MM.1S (cell line): ENCODE data around the gene OR2T27.

Source experiments
- DNase-seq: peaks from one replicate; pipeline ENCODE4 v3.0.0-alpha.2; 2015
- H2AFZ ChIP-seq: fragments of 300-600 bp; sonication (generic); 2 replicates; pipeline ENCODE4 v1.6.0; 2016; ENCODE audit warnings: antibody characterized with exemption, low read length
- H3F3A ChIP-seq: fragments of 300-600 bp; sonication (generic); 2 replicates; pipeline ENCODE4 v1.6.1; 2016; ENCODE audit warnings: mild to moderate bottlenecking, antibody characterized with exemption, low read length, moderate library complexity, mixed read lengths; ENCODE audit not compliant: insufficient read depth
- H3K27ac ChIP-seq: fragments of 300-600 bp; sonication (generic); 2 replicates; pipeline ENCODE4 v1.5.1; 2016; ENCODE audit warnings: mild to moderate bottlenecking, low read length
- H3K27me3 ChIP-seq: fragments of 300-600 bp; sonication (generic); replicated peaks from 2 replicates; pipeline ENCODE4 v1.6.0; 2016; ENCODE audit warnings: low read length; ENCODE audit not compliant: insufficient read depth
- H3K36me3 ChIP-seq: fragments of 300-600 bp; sonication (generic); replicated peaks from 2 replicates; pipeline ENCODE4 v1.6.1; 2016; ENCODE audit warnings: mild to moderate bottlenecking, low read length, mixed read lengths; ENCODE audit not compliant: insufficient read depth
- H3K4me1 ChIP-seq: fragments of 300-600 bp; sonication (generic); 2 replicates; pipeline ENCODE4 v1.6.1; 2016; ENCODE audit warnings: low read length, mixed read lengths
- H3K4me2 ChIP-seq: fragments of 300-600 bp; sonication (generic); 2 replicates; pipeline ENCODE4 v1.6.0; 2016; ENCODE audit warnings: low read depth, low read length
- H3K4me3 ChIP-seq: fragments of 300-600 bp; sonication (generic); 2 replicates; pipeline ENCODE4 v1.5.1; 2016; ENCODE audit warnings: low read length, mixed read lengths
- H3K79me2 ChIP-seq: fragments of 300-600 bp; sonication (generic); 2 replicates; pipeline ENCODE4 v1.6.1; 2016; ENCODE audit warnings: mixed run types, low read length, mixed read lengths
- H3K9ac ChIP-seq: fragments of 300-600 bp; sonication (generic); 2 replicates; pipeline ENCODE4 v1.6.1; 2016; ENCODE audit warnings: low read length, mixed read lengths
- H3K9me2 ChIP-seq: fragments of 300-600 bp; sonication (generic); replicated peaks from 2 replicates; pipeline ENCODE4 v1.6.1; 2016; ENCODE audit warnings: mild to moderate bottlenecking, low read length, mixed read lengths; ENCODE audit not compliant: insufficient read depth
- H3K9me3 ChIP-seq: fragments of 300-600 bp; sonication (generic); replicated peaks from 2 replicates; pipeline ENCODE4 v1.6.1; 2016; ENCODE audit warnings: mild to moderate bottlenecking, low read length, mixed read lengths; ENCODE audit not compliant: insufficient read depth
- H4K20me1 ChIP-seq: fragments of 300-600 bp; sonication (generic); 2 replicates; pipeline ENCODE4 v1.6.1; 2016; ENCODE audit warnings: mild to moderate bottlenecking, low read length, moderate library complexity, mixed read lengths; ENCODE audit not compliant: insufficient read depth
- CTCF ChIP-seq: fragments of 300-600 bp; sonication (generic); IDR thresholded peaks from 2 replicates; pipeline ENCODE4 v1.5.1; 2016; ENCODE audit warnings: antibody characterized with exemption, low read length, mixed read lengths
- EZH2 ChIP-seq: fragments of 300-600 bp; sonication (generic); optimal IDR thresholded peaks from 2 replicates; pipeline ENCODE3; 2017; ENCODE audit warnings: low read depth, mild to moderate bottlenecking, antibody characterized with exemption, low read length, mixed read lengths
- EZH2phosphoT487 ChIP-seq: fragments of 300-600 bp; sonication (generic); IDR thresholded peaks from 2 replicates; pipeline ENCODE4 v1.6.1; 2018; ENCODE audit warnings: antibody characterized with exemption, low read length

OR2T27 gene

GRCh38 chr1:248613742-248614141, 41.6 kb downstream of the OR2T27 start:
- Histone ChIP-seq H2AFZ (no peak overlapping the region), H3K4me1 (peaks cover 8% of the 10 kb centered on the region; the same call in 1 of the 2 replicates), H3K27me3 (no peaks in the 10 kb centered on the region), H3K79me2 (no peaks in the 10 kb centered on the region), H3K4me2 (peak overlapping the region; percentile 13; the same call in 1 of the 2 replicates), H4K20me1 (no peaks in the 10 kb centered on the region), H3K9ac (no peak overlapping the region), H3K9me2 (no peaks in the 10 kb centered on the region), H3K27ac (no peak overlapping the region), H3K4me3 (no peak overlapping the region), H3F3A (no peaks in the 10 kb centered on the region), H3K9me3 (no peaks in the 10 kb centered on the region), H3K36me3 (no peaks in the 10 kb centered on the region)
- no peak for TF ChIP-seq EZH2
- no peak for TF ChIP-seq CTCF
- no peak for TF ChIP-seq EZH2phosphoT487
- DNase-seq, result peak; percentile 51

- no peak for TF ChIP-seq EZH2
- no peak for TF ChIP-seq EZH2phosphoT487
- no peak for TF ChIP-seq CTCF
- Histone ChIP-seq H3K27ac (no peak overlapping the region), H3F3A (no peaks in the 10 kb centered on the region), H2AFZ (no peak overlapping the region), H3K4me1 (peaks cover 8% of the 10 kb centered on the region; the same call in 1 of the 2 replicates), H3K27me3 (no peaks in the 10 kb centered on the region), H3K9ac (no peak overlapping the region), H3K9me2 (no peaks in the 10 kb centered on the region), H3K4me3 (no peak overlapping the region), H3K4me2 (no peak overlapping the region), H3K36me3 (no peaks in the 10 kb centered on the region), H3K9me3 (no peaks in the 10 kb centered on the region), H3K79me2 (no peaks in the 10 kb centered on the region), H4K20me1 (no peaks in the 10 kb centered on the region)
- no peak for DNase-seq
These were observed 43.4 kb downstream of the OR2T27 start for GRCh38 chr1:248611883-248612414.

- peaks cover 8% of the 10 kb centered on the region; the same call in 1 of the 2 replicates for H3K4me1 ChIP-seq
- no peak overlapping the region for H2AFZ ChIP-seq
- no peaks in the 10 kb centered on the region for H3F3A ChIP-seq
- no peaks in the 10 kb centered on the region for H3K9me3 ChIP-seq
- H3K27me3 ChIP-seq, result no peaks in the 10 kb centered on the region
- H4K20me1 ChIP-seq, result no peaks in the 10 kb centered on the region
- H3K4me3 ChIP-seq, result no peak overlapping the region
- H3K79me2 ChIP-seq, result no peaks in the 10 kb centered on the region
- no peaks in the 10 kb centered on the region for H3K36me3 ChIP-seq
- H3K9me2 ChIP-seq, result no peaks in the 10 kb centered on the region
- H3K4me2 ChIP-seq, result no peak overlapping the region
- H3K27ac ChIP-seq, result no peak overlapping the region
- TF ChIP-seq EZH2phosphoT487 (no peak), EZH2 (no peak), CTCF (no peak)
- H3K9ac ChIP-seq, result no peak overlapping the region
- DNase-seq, result no peak
These were observed 45.0 kb downstream of the OR2T27 start for GRCh38 chr1:248610301-248610700.
